NCI-H510A (cell line): Measurements from ENCODE around the gene TMEM164.

Experiments
- DNase-seq: peaks from one replicate; lab custom pipeline; 2025; lab: John Stamatoyannopoulos, UW

TMEM164 gene

DNA sequence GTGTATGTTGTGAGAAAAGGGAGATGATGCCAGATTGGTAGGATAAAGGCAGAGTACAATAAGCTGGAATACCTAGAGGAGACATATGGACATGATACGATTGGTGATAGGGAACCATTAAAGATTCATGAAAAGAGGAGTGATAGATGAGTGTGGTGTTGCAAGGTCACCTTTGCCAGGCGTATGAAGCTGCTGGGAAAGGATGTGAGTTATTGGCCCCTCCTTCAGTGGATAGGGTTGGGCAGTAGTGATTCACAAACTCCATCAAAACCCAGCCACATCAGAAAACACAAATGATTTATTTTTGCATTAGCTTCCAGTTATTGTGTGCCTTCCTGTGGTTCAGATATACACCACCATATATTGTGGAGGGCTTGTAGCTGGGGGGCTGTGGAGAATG lies 34.3 kb downstream of the TMEM164 start:
- no peak for DNase-seq

GRCh38 chrX:110038900-110039299 lies 36.0 kb downstream of the TMEM164 start:
- no peak for DNase-seq

GRCh38 chrX:110041980-110042379 lies 39.1 kb downstream of the TMEM164 start:
- no peak for DNase-seq

GRCh38 chrX:110042496-110042895 lies 39.6 kb downstream of the TMEM164 start:
- DNase-seq, result no peak

DNA sequence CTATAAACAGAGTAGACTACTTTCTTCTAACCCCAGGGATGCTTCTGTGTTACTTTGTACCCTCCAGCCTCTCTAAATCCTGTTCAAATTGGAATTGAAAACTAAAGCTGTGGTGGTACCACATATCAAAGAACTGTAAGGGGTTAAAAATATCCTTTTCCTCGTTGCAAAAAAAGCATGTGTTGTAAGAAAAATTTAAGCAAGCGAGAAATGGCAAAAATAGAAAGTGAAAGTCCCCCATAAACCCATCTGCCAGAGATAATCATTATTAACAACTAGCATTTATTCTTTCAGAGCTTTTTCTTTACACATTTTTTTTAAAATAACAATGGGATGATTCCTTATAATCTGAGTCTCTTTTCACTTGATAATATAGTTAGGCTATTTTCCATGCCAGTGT lies 40.6 kb downstream of the TMEM164 start:
- no peak for DNase-seq

DNA sequence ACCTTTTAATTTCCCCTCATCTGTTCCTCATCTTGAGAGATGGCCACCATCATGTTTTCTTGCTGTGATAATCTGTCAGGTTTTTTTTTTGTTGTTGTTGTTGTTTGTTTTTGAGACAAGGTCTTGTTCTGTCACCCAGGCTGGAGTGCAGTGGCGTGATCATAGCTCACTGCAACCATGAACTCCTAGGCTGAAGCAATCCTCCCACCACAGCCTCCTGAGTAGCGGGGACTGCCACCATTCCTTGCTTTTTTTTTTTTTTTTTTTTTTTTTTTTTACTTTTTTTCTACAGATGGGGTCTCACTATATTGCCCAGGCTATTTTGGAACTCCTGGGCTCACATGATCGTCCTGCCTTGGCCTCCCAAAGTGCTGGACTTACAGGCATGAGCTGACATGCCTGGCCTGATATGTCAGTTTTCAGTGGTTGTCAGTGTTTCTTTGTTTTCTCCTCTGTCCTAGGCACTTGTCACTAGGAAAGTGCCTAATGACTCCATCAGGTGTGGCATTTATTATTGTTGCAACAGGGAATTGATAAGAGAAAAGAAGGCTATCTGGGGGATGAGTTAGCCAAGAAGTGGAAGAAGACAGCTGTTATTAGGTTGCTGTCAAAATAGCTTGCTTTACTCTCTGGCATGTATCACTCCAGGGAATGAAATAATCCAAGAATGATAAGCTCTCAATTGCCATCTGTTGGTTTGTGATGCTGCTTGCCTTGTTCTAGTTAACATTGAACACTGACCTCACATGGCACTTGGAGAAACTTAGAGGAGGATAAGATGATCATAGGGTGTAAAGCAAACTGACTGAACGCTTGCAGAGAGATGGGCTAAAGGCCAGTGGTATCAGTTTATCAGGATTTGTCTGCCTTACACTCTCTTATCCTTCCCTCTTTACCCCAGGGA lies 41.7 kb downstream of the TMEM164 start:
- no peak for DNase-seq

- no peak for DNase-seq
Measured at GRCh38 chrX:110045421-110045820, 42.5 kb downstream of the TMEM164 start.

DNA sequence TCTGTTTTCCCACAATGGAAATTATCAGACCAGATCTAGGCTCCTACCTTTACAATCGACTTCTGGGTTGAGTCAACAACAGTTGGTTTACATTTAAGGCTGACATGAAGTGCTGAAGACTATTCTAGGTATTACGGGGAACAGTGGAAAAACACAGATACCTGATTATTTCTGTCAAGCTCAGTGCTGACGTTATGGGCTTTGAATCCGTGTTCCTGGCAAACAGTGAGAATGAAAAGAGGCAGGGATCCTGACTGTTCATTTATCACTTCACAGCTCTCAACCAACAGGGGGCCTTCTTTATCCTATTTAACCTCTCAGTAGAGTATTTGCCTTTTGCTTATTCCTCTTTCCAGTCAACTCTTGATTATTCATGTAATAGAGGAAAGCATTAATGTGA lies 43.1 kb downstream of the TMEM164 start:
- DNase-seq, result no peak

DNA sequence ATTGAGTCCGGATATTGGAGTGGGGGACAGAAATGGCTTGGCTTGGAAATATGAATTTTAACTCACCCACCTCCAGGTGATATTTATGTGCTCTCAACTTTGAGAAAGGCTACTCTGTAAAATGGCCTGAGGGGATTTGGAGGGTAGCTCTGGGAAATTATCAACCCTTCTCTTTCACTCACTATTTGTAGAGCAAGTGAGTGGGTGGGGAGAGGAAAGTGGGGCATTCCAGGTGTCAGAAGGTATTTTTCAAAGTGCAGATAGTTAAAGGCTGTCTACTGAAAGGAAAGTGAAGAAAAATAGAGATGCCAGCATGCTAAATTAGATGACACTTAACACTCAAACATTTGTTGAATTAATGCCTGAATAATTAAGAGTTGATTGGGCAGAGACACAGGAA lies 44.1 kb downstream of the TMEM164 start:
- no peak for DNase-seq

DNA sequence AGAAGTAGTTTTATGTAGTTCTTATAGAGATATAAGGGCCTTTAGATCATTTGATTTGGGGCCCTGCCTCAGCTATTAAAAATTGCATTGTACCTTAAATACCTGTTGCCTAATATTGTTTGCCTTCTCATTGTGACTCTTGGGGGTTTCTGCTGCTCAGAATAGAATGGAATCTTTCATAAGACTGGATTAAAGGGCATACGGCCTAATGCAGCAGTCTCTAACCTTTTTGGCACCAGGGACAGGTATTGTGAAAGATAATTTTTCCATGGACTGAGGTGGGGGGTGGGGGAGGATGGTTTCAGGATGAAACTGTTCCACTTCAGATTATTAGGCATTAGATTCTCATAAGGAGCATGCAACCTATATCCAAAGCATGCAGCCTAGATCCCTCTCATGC lies 46.2 kb downstream of the TMEM164 start:
- DNase-seq, result no peak

DNA sequence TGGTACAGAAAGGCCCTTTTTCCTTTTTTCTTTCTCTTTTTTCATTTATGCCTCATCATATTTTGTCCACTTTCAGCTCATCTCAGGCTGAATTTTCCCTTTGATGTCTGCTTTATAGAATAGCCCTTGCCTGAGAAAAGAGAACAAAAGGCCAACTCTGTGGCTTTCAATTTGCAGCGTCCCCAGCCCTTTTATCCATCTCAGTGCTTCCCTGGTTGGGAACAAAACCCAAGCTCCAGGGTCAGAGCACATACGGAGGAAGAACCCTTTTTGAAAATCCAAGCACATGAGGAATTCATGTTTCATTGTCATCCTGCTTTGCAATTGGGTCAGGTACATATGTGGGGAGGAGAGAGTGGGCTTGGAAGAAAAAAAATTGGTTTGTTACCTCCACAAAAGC lies 47.5 kb downstream of the TMEM164 start:
- no peak for DNase-seq

- DNase-seq, result no peak
Measured at GRCh38 chrX:110050901-110051300, 48.0 kb downstream of the TMEM164 start.

- no peak for DNase-seq
Measured at GRCh38 chrX:110051559-110051958, 48.6 kb downstream of the TMEM164 start.

DNA sequence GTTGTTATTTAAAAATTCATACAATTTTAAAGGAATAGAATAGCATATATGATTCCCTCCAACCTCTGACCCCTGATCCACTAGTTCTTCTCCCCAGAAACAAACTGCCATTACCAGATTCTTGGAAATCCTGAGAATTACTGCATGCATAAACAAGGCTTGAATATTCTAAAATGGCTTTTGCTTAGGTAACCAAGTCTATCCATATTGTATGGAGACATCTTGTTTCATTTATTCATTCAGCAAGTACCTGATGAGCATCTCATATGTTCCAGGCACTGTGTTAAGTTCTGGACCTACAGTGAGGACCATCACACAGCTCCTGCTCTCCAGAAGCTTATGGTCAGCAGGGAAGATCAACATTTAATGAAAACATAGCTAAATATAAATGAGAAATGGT lies 49.4 kb downstream of the TMEM164 start:
- no peak for DNase-seq

DNA sequence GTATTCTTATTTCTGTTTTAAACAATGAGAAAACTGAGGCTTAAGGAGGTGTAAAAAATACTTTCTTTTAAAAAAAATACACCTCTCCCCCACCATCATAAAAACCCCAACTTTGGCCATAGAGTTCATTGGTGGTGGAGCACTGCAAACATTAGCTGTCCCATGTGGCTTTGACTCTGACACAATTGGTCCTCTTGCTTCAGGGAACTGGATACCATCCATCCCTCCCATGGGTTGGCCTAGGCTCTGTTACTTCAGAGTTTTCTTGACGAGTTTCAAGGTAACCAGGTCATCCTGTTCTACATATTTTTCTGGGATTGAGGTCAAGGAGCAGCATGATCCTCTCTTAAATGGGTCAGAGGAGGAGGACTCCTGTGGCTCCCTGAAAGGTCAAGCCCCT lies 50.5 kb downstream of the TMEM164 start:
- no peak for DNase-seq

DNA sequence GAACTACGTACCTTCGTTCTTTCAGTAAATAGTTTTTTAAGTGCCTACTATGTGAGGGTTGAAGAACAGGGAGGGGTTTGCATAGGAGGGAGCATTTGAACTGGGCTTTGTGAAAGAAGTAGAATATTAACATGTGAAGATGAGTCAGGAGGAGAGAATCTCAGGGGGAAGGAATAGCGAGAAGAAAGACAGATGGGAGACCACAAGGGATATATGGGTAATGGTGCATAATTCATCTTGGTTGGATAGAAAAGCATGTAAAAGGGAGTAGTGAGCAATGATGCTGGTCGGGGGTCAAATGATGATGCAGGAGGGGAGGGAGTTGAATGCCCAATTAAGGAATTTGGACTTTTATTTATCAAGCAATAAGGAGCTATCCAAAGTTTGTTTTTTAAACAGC lies 52.7 kb downstream of the TMEM164 start:
- DNase-seq, result no peak

- DNase-seq, result no peak
Measured at GRCh38 chrX:110056419-110056818, 53.5 kb downstream of the TMEM164 start.

GRCh38 chrX:110059410-110059809 lies 56.5 kb downstream of the TMEM164 start:
- DNase-seq, result no peak

DNA sequence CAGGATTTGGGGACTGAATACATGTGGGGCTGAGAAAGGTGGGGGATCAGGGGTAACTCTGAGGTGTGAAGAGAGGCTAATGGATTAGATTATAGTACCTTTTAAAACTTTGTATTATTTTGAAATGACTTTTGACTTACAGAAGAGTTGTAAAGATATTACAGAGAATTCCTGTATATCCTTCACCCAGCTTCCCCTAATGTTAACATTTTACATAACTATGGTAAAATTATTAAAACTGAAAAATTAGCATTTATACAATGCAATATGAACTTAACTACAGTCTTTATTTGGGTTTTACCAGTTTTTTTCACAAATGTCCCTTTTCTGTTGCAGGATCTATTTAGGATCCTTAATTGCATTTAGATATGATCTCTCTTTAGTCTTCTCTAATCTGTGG lies 57.4 kb downstream of the TMEM164 start:
- DNase-seq, result no peak

GRCh38 chrX:110060846-110061537 lies 58.1 kb downstream of the TMEM164 start:
- no peak for DNase-seq

GRCh38 chrX:110062919-110063318 lies 60.0 kb downstream of the TMEM164 start:
- DNase-seq, result no peak

- no peak for DNase-seq
Measured at GRCh38 chrX:110066488-110067225, 63.7 kb downstream of the TMEM164 start.

- DNase-seq, result no peak
Measured at GRCh38 chrX:110070970-110071369, 68.1 kb downstream of the TMEM164 start.
